Measurements from ENCODE around the gene CELA3B.

CELA3B gene

GRCh38 chr1:21950734-21951133 is 26.1 kb upstream of the CELA3B start:
- H3K27ac ChIP-seq, result no peak overlapping the region
- no peak overlapping the region for H3K4me3 ChIP-seq (ENCODE audit: low read depth in 1 of 2, low read length in 1 of 2)
- H3K27me3 ChIP-seq, result no peaks in the 10 kb centered on the region
- H3K4me1 ChIP-seq (ENCODE audit: control insufficient read depth in 1 of 2, insufficient read depth in 1 of 2, low read depth in 1 of 2, low read length in 1 of 2), result no peaks in the 10 kb centered on the region
- no peak for TF ChIP-seq CTCF (IDR thresholded peaks at IDR 0.05)
- H3K9me3 ChIP-seq, result no peaks in the 10 kb centered on the region
- no peaks in the 10 kb centered on the region for H3K36me3 ChIP-seq

- no peaks in the 10 kb centered on the region for H3K9me3 ChIP-seq
- no peaks in the 10 kb centered on the region for H3K36me3 ChIP-seq
- TF ChIP-seq CTCF (IDR thresholded peaks at IDR 0.05), result no peak
- H3K27me3 ChIP-seq, result no peaks in the 10 kb centered on the region
- H3K4me3 ChIP-seq (ENCODE audit: low read depth in 1 of 2, low read length in 1 of 2), result no peak overlapping the region
- H3K27ac ChIP-seq, result no peak overlapping the region
- H3K4me1 ChIP-seq (ENCODE audit: control insufficient read depth in 1 of 2, insufficient read depth in 1 of 2, low read depth in 1 of 2, low read length in 1 of 2), result no peaks in the 10 kb centered on the region
Observed at GRCh38 chr1:21951226-21951870, 25.5 kb upstream of the CELA3B start.

- peaks cover 11% of the 10 kb centered on the region for H3K27me3 ChIP-seq
- H3K4me1 ChIP-seq (ENCODE audit: control insufficient read depth in 1 of 2, insufficient read depth in 1 of 2, low read depth in 1 of 2, low read length in 1 of 2), result no peaks in the 10 kb centered on the region
- no peak overlapping the region for H3K4me3 ChIP-seq (ENCODE audit: low read depth in 1 of 2, low read length in 1 of 2)
- H3K27ac ChIP-seq, result no peak overlapping the region
- TF ChIP-seq CTCF (IDR thresholded peaks at IDR 0.05), result no peak
- H3K36me3 ChIP-seq, result no peaks in the 10 kb centered on the region
- H3K9me3 ChIP-seq, result no peaks in the 10 kb centered on the region
Observed at GRCh38 chr1:21952786-21953520, 23.9 kb upstream of the CELA3B start.

- Histone ChIP-seq H3K27ac (no peak overlapping the region), H3K36me3 (no peaks in the 10 kb centered on the region), H3K9me3 (no peaks in the 10 kb centered on the region), H3K4me3 (ENCODE audit: low read depth in 1 of 2, low read length in 1 of 2) (no peak overlapping the region), H3K27me3 (peaks cover 14% of the 10 kb centered on the region), H3K4me1 (ENCODE audit: control insufficient read depth in 1 of 2, insufficient read depth in 1 of 2, low read depth in 1 of 2, low read length in 1 of 2) (no peaks in the 10 kb centered on the region)
- TF ChIP-seq CTCF (IDR thresholded peaks at IDR 0.05), result no peak
Observed at GRCh38 chr1:21955058-21955457, 21.8 kb upstream of the CELA3B start.

DNA sequence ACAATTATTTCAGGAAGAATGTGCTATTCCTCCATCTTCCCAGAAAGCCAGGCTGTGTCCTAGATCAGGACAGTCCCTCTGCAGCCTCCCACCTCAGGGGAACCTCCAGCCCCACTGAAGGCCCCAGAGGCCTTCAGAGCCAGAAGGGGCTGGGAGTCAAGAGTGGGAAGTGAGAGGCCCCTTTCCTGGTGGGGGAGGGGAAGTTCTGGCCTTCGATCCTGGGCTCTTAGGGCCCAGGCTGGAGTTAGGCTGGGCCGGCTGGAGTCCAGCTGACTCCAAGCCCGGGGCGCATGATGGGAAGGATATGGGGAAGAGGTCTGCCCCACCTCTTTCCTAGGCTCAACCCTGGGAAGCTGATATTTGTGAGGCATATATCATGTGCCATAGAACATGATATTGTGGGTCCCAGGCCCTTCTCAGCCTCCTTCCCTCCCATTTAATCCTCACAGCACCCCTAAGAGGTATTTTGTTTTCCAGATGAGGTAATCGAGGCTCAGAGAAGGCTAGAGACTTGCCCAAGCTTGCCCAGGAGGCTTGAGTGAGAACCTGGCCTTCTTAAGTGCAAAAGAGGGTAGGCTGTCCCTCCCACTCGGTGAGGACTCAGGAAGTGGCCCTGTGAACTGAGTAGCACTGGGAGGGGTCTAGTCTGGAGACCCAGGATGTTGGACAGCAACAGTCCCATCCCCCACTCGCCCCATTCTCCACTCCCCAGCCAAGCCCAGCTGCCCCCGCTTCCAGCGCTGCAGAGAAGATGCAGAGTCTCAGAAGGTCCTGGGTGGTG is 21.1 kb upstream of the CELA3B start:
- no peak for TF ChIP-seq CTCF (IDR thresholded peaks at IDR 0.05)
- Histone ChIP-seq H3K36me3 (no peaks in the 10 kb centered on the region), H3K9me3 (no peaks in the 10 kb centered on the region), H3K4me3 (ENCODE audit: low read depth in 1 of 2, low read length in 1 of 2) (no peak overlapping the region), H3K27ac (no peak overlapping the region), H3K4me1 (ENCODE audit: control insufficient read depth in 1 of 2, insufficient read depth in 1 of 2, low read depth in 1 of 2, low read length in 1 of 2) (no peaks in the 10 kb centered on the region), H3K27me3 (peaks cover 14% of the 10 kb centered on the region)
